GM12873 (cell line): ENCODE results near the gene KIF5C.

Experiments used
- TF ChIP-seq, protein P1 (sequence below): IDR thresholded peaks from 2 replicates; pipeline ENCODE4 v1.5.1; 2012; ENCODE audit warnings: low read depth, mild to moderate bottlenecking, moderate library complexity, low read length, control low read depth; ENCODE audit not compliant: insufficient read depth; ENCODE audit errors: missing control alignments

Gene KIF5C

GRCh38 chr2:148963461-148963860 lies 88.4 kb downstream of the KIF5C start:
- TF ChIP-seq, protein P1, sequence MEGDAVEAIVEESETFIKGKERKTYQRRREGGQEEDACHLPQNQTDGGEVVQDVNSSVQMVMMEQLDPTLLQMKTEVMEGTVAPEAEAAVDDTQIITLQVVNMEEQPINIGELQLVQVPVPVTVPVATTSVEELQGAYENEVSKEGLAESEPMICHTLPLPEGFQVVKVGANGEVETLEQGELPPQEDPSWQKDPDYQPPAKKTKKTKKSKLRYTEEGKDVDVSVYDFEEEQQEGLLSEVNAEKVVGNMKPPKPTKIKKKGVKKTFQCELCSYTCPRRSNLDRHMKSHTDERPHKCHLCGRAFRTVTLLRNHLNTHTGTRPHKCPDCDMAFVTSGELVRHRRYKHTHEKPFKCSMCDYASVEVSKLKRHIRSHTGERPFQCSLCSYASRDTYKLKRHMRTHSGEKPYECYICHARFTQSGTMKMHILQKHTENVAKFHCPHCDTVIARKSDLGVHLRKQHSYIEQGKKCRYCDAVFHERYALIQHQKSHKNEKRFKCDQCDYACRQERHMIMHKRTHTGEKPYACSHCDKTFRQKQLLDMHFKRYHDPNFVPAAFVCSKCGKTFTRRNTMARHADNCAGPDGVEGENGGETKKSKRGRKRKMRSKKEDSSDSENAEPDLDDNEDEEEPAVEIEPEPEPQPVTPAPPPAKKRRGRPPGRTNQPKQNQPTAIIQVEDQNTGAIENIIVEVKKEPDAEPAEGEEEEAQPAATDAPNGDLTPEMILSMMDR = no peak

DNA sequence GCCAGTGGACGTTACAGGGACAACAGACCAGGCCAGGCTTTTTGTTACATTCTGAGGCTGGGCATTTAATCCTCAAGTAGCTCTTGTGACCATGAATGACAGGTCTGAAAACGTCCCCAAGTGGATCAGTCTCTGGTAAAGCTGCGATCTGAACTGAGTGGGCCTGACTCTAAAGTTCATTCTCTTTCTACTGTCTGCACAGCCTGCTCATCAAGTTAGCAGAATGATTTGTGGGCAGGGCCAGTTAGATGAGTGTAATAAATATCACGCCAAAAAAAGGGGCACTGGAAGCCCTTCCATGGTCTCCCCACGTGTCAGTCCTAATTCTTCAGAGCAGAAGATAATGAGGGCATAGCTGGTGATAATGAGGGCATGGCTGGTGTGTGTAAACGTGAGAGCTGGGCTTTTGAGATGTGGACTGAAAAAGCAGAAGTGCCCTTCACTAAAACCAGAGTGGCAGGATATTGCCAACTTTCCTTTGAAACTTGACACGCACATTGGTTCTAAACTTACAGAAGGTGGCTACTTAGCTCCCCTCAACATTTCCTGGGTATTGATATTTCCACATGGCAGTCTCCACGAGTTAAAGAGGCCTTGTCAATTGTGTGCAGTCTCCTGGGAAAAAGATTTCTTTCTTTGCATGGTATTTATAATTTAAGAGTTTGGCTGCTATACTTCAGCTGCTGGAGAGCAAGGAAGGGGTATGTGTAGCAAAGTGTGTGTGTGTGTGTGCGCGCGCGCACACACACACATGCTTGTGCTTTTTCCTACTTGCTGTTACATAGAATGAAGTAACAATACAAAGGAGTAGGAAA lies 90.8 kb downstream of the KIF5C start:
- TF ChIP-seq, protein P1 = no peak

GRCh38 chr2:148966438-148966758 lies 91.4 kb downstream of the KIF5C start:
- TF ChIP-seq, protein P1 = no peak

- TF ChIP-seq, protein P1 = no peak
Measured at GRCh38 chr2:148967056-148967455, 92.0 kb downstream of the KIF5C start.

- TF ChIP-seq, protein P1 = no peak
Measured at GRCh38 chr2:148967578-148967977, 92.6 kb downstream of the KIF5C start.

DNA sequence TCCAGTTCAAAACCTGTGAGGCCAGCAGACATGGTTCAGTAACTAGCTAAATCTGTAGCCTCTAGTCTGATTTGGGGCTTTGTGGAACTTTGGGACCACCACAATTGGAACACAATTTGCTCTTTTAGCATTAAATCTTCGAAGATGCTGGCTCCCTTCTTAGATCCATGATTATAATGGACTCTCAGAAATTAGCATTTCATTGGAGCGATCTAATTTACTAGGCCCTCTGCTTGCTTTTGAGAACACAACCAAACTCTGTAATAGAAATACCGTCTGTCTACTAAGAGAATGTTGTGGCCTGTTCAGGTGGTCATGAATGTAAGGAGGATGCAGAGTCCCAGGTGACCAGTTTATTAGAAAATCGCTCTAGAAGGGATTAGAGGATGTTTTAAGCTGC lies 93.3 kb downstream of the KIF5C start:
- TF ChIP-seq, protein P1 = no peak

GRCh38 chr2:148968776-148969319 lies 93.8 kb downstream of the KIF5C start:
- TF ChIP-seq, protein P1 = no peak
